Suprapubic skin (tissue), 4 donors: ENCODE measurements around the gene MRGPRF.

Experiments
- CTCF ChIP-seq, 2 donors: fragments of 200-600 bp in 1 of 2; fragments of 450-650 bp in 1 of 2; sonication (generic) in 1 of 2; IDR thresholded peaks; one replicate each; pipeline ENCODE4 v1.5.1; 2016 to 2019; ENCODE audit warnings: antibody characterized with exemption in 2 of 2, mild to moderate bottlenecking in 1 of 2, moderate library complexity in 1 of 2
- POLR2A ChIP-seq, 2 donors: fragments of 450-650 bp; IDR thresholded peaks; one replicate each; pipeline ENCODE4 v1.6.1; 2017; ENCODE audit warnings: antibody characterized with exemption in 2 of 2, mild to moderate bottlenecking in 2 of 2, moderate library complexity in 2 of 2
- POLR2AphosphoS5 ChIP-seq, 3 donors: sonication (generic); formaldehyde crosslinking; IDR thresholded peaks; one replicate each; pipeline ENCODE4 v1.6.1; 2017; ENCODE audit warnings: antibody characterized with exemption in 3 of 3

- TF ChIP-seq POLR2AphosphoS5 (IDR thresholded peaks at IDR 0.05), result no peak
- TF ChIP-seq CTCF (IDR thresholded peaks at IDR 0.05), result no peak
- TF ChIP-seq POLR2A (IDR thresholded peaks at IDR 0.05), result no peak
Observed at GRCh38 chr11:69024509-69024908, 11.5 kb upstream of the MRGPRF start.
